ENCODE measurements around the gene WDR89.

- TF ChIP-seq CTCF (IDR thresholded peaks at IDR 0.05) (no peak), POLR2A (IDR thresholded peaks at IDR 0.05) (no peak)
Observed at GRCh38 chr14:63578300-63578699, 63.4 kb downstream of the WDR89 start.
